GM23338 (cell line): Measurements from ENCODE around the gene RAPGEF4. TPM values are rescaled to one million over a fixed set of nuclear protein-coding genes. Genes with fewer than 3 reads are reported as not detected.

Source experiments
- ATAC-seq: fragments of 200-7000 bp; cut with Tn5 transposase; 3 replicates; pipeline ENCODE4 v1.9.1; 2020
- DNase-seq: peaks from one replicate; pipeline ENCODE4 v3.0.0-alpha.2; 2015; ENCODE audit warnings: low spot score
- H2AFZ ChIP-seq: fragments of 200-600 bp; sonication (generic); 2 replicates; pipeline ENCODE4 v1.8.0; 2016; ENCODE audit warnings: antibody characterized with exemption, mild to moderate bottlenecking, moderate library complexity
- H3F3A ChIP-seq: fragments of 200-600 bp; sonication (generic); replicated peaks from 2 replicates; pipeline ENCODE4 v1.8.0; 2017; ENCODE audit warnings: antibody characterized with exemption, mixed run types, low read depth
- H3K27ac ChIP-seq: fragments of 200-600 bp; sonication (generic); 2 replicates; pipeline ENCODE4 v1.6.1; 2016; ENCODE audit warnings: low read depth
- H3K27me3 ChIP-seq: fragments of 200-600 bp; sonication (generic); 2 replicates; pipeline ENCODE4 v1.8.0; 2016; ENCODE audit warnings: mild to moderate bottlenecking, mixed run types, moderate library complexity; ENCODE audit not compliant: insufficient read depth
- H3K36me3 ChIP-seq: fragments of 200-600 bp; sonication (generic); 2 replicates; pipeline ENCODE4 v1.8.0; 2016; ENCODE audit warnings: mild to moderate bottlenecking; ENCODE audit not compliant: insufficient read depth
- H3K4me1 ChIP-seq: fragments of 200-600 bp; sonication (generic); 2 replicates; pipeline ENCODE4 v1.8.0; 2016; ENCODE audit warnings: mild to moderate bottlenecking, moderate library complexity; ENCODE audit not compliant: insufficient read depth
- H3K4me2 ChIP-seq: fragments of 200-600 bp; sonication (generic); 2 replicates; pipeline ENCODE4 v1.7.1; 2017; ENCODE audit warnings: mixed run types
- H3K4me3 ChIP-seq: fragments of 200-600 bp; sonication (generic); 2 replicates; pipeline ENCODE4 v1.6.1; 2016; ENCODE audit warnings: mixed run types
- H3K79me2 ChIP-seq: fragments of 200-600 bp; sonication (generic); replicated peaks from 2 replicates; pipeline ENCODE4 v1.8.0; 2017; ENCODE audit warnings: mild to moderate bottlenecking; ENCODE audit not compliant: insufficient read depth
- H3K9me2 ChIP-seq: fragments of 200-600 bp; sonication (generic); 2 replicates; pipeline ENCODE4 v1.8.0; 2017; ENCODE audit not compliant: insufficient read depth
- H4K20me1 ChIP-seq: fragments of 200-600 bp; sonication (generic); replicated peaks from 2 replicates; pipeline ENCODE4 v1.8.0; 2017; ENCODE audit warnings: mild to moderate bottlenecking; ENCODE audit not compliant: insufficient read depth
- H3K27ac Mint-ChIP-seq: 2 replicates; pipeline ENCODE4 v1.8.0; 2020; ENCODE audit warnings: inconsistent platforms, mild to moderate bottlenecking, moderate library complexity, mixed read lengths
- H3K27me3 Mint-ChIP-seq: 3 replicates; pipeline ENCODE4 v1.8.0; 2022; ENCODE audit warnings: low read depth, mild to moderate bottlenecking, moderate library complexity, mixed read lengths, inconsistent platforms; ENCODE audit not compliant: insufficient read depth, poor library complexity
- H3K36me3 Mint-ChIP-seq: 3 replicates; pipeline ENCODE4 v1.8.0; 2021; ENCODE audit warnings: low read depth, mild to moderate bottlenecking, inconsistent platforms, moderate library complexity, mixed read lengths
- H3K4me1 Mint-ChIP-seq: 3 replicates; pipeline ENCODE4 v1.8.0; 2020; ENCODE audit warnings: mild to moderate bottlenecking, inconsistent platforms, mixed read lengths
- H3K4me3 Mint-ChIP-seq: 3 replicates; pipeline ENCODE4 v1.8.0; 2021; ENCODE audit warnings: moderate library complexity, mild to moderate bottlenecking, inconsistent platforms, mixed read lengths
- H3K9me3 Mint-ChIP-seq: 3 replicates; pipeline ENCODE4 v1.8.0; 2020; ENCODE audit warnings: moderate library complexity, mild to moderate bottlenecking, inconsistent platforms, mixed read lengths
- CREB1 ChIP-seq: fragments of 250-450 bp; sonication (Bioruptor Pico); IDR thresholded peaks from 2 replicates; pipeline ENCODE4 v1.5.0; 2020; ENCODE audit warnings: low read depth, mild to moderate bottlenecking, moderate library complexity
- EZH2 ChIP-seq: fragments of 200-600 bp; sonication (generic); IDR thresholded peaks from one replicate; pipeline ENCODE4 v1.8.0; 2017; ENCODE audit warnings: antibody characterized with exemption, mild to moderate bottlenecking, low read depth; ENCODE audit not compliant: unreplicated experiment
- EZH2phosphoT487 ChIP-seq: fragments of 200-600 bp; sonication (generic); IDR thresholded peaks from one replicate; pipeline ENCODE4 v1.8.1; 2018; ENCODE audit warnings: antibody characterized with exemption; ENCODE audit not compliant: unreplicated experiment
- JUNB ChIP-seq: IDR thresholded peaks from one replicate; pipeline ENCODE4 v1.6.1; 2016; ENCODE audit warnings: antibody characterized with exemption; ENCODE audit not compliant: unreplicated experiment
- NANOG ChIP-seq: IDR thresholded peaks from 2 replicates; pipeline ENCODE4 v1.6.1; 2016; ENCODE audit warnings: antibody characterized with exemption, borderline replicate concordance
- POLR2AphosphoS5 ChIP-seq: IDR thresholded peaks from 2 replicates; pipeline ENCODE4 v1.6.1; 2016; ENCODE audit warnings: antibody characterized with exemption, low read depth
- ZNF114 ChIP-seq: fragments of 250-450 bp; sonication (Bioruptor Pico); IDR thresholded peaks from 2 replicates; pipeline ENCODE4 v1.5.0; 2020; ENCODE audit warnings: mild to moderate bottlenecking, moderate library complexity
- ZNF331 ChIP-seq: fragments of 250-450 bp; sonication (Bioruptor Pico); IDR thresholded peaks from 2 replicates; pipeline ENCODE4 v1.5.0; 2020; ENCODE audit warnings: low read depth, mild to moderate bottlenecking, moderate library complexity
- polyA plus RNA-seq: library from polyadenylated mRNA; unstranded; fragments of >200 nt; fragmentation: Nextera tagmentation; extraction: Ambion mirVana; gene quantifications from 2 replicates; pipeline ENCODE4 v1.2.1, GENCODE V29; 2016
- total RNA-seq: library from RNA; depleted of rRNA; stranded (reverse); fragments of >200 nt; shearing (Covaris generic); gene quantifications from 2 replicates; pipeline ENCODE4 v1.2.3, GENCODE V29; 2014
- TF ChIP-seq, protein P1 (sequence below), 2 experiments: fragments of 200-600 bp in 1 of 2; sonication (generic) in 1 of 2; conservative IDR thresholded peaks; 2 replicates each; pipeline versions ENCODE4 v1.5.1 to v1.6.1; 2016 to 2017; ENCODE audit warnings: antibody characterized with exemption in 2 of 2, low read depth in 2 of 2, mild to moderate bottlenecking in 2 of 2, moderate library complexity in 1 of 2
- TF ChIP-seq, protein P2 (sequence below): IDR thresholded peaks from one replicate; pipeline ENCODE4 v1.6.1; 2018; ENCODE audit warnings: antibody characterized with exemption; ENCODE audit not compliant: unreplicated experiment
- TF ChIP-seq, protein P3 (sequence below): IDR thresholded peaks from 2 replicates; pipeline ENCODE4 v1.6.1; 2016; ENCODE audit warnings: antibody characterized with exemption

RAPGEF4 gene
- total and polyA plus RNA-seq, 2 experiments from 2014 or later: 1.7 to 4.7 TPM

DNA sequence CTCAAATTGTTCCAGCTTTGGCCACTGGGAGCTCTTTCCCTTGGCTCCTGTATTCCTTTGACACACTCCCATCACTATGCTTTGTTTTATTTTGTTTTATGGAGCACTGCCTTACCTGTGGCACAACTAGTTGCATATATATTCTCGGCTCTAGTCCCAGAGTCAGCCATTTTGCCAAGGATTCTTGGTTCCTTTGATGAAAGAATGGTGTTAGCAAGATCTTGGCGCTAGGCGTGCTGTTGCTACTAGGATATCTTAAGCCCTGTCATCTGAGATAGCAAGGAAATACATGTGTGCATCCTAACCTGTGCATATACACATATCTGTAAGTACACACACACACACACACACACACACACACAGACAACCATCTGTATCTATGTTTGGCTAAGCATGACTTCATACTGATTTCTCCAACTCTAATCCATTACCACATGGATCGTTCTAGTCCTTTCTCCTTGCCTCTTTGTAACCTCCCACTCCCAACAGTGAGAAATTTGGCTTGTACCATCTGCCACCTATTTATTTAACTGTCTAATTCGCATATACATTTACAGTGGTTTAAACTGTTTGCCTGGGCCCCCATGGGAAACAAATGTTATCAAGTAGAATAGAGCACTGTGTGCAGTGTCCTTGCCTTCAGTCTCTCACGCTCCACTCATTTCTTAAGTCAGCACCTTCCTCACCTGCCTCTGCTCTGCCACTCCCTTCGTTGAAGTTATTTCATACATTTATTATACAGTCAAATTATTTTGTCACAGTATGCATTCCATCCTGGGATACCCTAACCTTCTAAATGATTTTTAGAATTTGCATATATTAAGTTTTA lies 202.5 kb downstream of the RAPGEF4 start:
- DNase-seq (no peak), ATAC-seq (no peak)
- Mint-ChIP-seq H3K27ac (no peak overlapping the region), H3K36me3 (no peaks in the 10 kb centered on the region), H3K27me3 (no peaks in the 10 kb centered on the region), H3K9me3 (no peaks in the 10 kb centered on the region), H3K4me1 (no peaks in the 10 kb centered on the region), H3K4me3 (no peak overlapping the region)
- no peak overlapping the region for H3K4me3 ChIP-seq
- no peaks in the 10 kb centered on the region for H4K20me1 ChIP-seq
- H2AFZ ChIP-seq: no peak overlapping the region
- H3K27me3 ChIP-seq: no peaks in the 10 kb centered on the region
- H3K79me2 ChIP-seq: no peaks in the 10 kb centered on the region
- no peak for TF ChIP-seq CREB1 (CRISPR knock-in tag)
- no peak for TF ChIP-seq EZH2
- no peak overlapping the region for H3K4me2 ChIP-seq
- no peak overlapping the region for H3K27ac ChIP-seq
- H3K9me2 ChIP-seq: no peaks in the 10 kb centered on the region
- H3K4me1 ChIP-seq: no peaks in the 10 kb centered on the region
- H3F3A ChIP-seq: no peaks in the 10 kb centered on the region
- no peaks in the 10 kb centered on the region for H3K36me3 ChIP-seq

DNA sequence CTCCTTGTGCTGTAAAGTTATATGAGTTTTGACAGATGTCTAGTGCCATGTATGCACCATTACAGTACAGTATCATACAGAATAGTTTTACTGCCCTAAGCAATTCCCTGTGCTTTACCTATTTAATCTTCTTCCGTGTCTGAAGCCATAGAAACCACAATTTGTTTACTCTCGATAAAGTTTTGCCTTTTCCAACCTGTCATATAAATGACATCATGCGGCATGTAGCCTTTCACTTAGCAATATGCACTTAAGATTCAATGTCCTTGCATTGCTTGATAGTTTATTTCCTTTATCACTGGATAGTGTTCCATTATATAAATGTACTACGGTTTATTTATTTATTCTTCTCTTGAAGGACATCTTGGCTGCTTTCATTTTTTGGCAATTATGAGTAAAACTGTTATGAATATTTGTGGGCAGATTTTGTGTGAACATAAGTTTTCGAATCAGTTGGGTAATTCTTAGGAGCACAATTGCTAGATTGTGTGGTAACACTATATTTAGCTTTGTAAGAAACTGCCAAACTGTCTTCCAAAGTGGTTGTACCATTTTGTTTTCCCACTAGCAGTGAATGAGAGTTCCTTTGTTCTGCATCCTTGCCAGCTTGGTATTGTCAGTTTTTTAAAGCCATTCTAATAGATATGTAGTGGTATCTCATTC lies 203.2 kb downstream of the RAPGEF4 start:
- Histone ChIP-seq H3K9me2 (no peaks in the 10 kb centered on the region), H3K27me3 (no peaks in the 10 kb centered on the region), H3K36me3 (no peaks in the 10 kb centered on the region), H4K20me1 (no peaks in the 10 kb centered on the region), H3F3A (no peaks in the 10 kb centered on the region), H2AFZ (no peak overlapping the region), H3K27ac (no peak overlapping the region), H3K4me2 (no peak overlapping the region), H3K4me3 (no peak overlapping the region), H3K4me1 (0 out of 2 replicates have a peak, but pooled peaks cover 3% of the 10 kb centered on the region), H3K79me2 (no peaks in the 10 kb centered on the region)
- Mint-ChIP-seq H3K36me3 (no peaks in the 10 kb centered on the region), H3K27ac (no peak overlapping the region), H3K9me3 (no peaks in the 10 kb centered on the region), H3K27me3 (no peaks in the 10 kb centered on the region), H3K4me1 (peaks cover 4% of the 10 kb centered on the region; the same call in 1 of the 3 replicates), H3K4me3 (no peak overlapping the region)
- ATAC-seq (no peak), DNase-seq (no peak)
- TF ChIP-seq POLR2AphosphoS5: no peak

DNA sequence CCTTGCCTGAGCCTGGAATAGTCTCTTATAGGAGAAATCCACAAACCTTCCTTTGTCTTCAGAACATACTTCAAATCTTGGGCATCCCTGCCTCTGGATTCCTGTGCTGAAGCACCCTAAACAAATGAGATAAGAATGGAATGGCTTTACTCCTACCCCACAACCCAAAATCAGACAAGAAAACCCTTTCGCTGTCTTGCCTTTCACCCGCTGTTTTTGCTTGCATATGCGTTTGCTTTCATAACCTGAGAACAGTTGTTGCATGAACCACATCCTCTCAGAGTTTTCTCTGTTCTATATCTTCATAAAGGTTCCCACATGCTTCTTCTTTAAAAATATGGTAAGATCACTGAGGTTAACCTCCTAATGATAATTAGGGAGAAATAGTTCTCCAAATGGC lies 207.9 kb downstream of the RAPGEF4 start:
- Mint-ChIP-seq H3K4me1 (peaks cover 24% of the 10 kb centered on the region), H3K27me3 (no peaks in the 10 kb centered on the region), H3K36me3 (no peaks in the 10 kb centered on the region), H3K4me3 (no peak overlapping the region), H3K9me3 (no peaks in the 10 kb centered on the region), H3K27ac (no peak overlapping the region)
- Histone ChIP-seq H3K27me3 (no peaks in the 10 kb centered on the region), H3K9me2 (no peaks in the 10 kb centered on the region), H3K27ac (no peak overlapping the region), H3K4me1 (peaks cover 27% of the 10 kb centered on the region), H2AFZ (no peak overlapping the region), H3K4me3 (no peak overlapping the region), H4K20me1 (no peaks in the 10 kb centered on the region), H3K4me2 (no peak overlapping the region), H3K36me3 (no peaks in the 10 kb centered on the region), H3F3A (no peaks in the 10 kb centered on the region), H3K79me2 (no peaks in the 10 kb centered on the region)
- ATAC-seq: no peak
- DNase-seq: no peak
- TF ChIP-seq ZNF331 (CRISPR knock-in tag) (no peak), NANOG (no peak), JUNB (no peak), CREB1 (CRISPR knock-in tag) (no peak), ZNF114 (CRISPR knock-in tag) (no peak), EZH2phosphoT487 (no peak), POLR2AphosphoS5 (no peak), EZH2 (no peak)
- TF ChIP-seq, protein P1, sequence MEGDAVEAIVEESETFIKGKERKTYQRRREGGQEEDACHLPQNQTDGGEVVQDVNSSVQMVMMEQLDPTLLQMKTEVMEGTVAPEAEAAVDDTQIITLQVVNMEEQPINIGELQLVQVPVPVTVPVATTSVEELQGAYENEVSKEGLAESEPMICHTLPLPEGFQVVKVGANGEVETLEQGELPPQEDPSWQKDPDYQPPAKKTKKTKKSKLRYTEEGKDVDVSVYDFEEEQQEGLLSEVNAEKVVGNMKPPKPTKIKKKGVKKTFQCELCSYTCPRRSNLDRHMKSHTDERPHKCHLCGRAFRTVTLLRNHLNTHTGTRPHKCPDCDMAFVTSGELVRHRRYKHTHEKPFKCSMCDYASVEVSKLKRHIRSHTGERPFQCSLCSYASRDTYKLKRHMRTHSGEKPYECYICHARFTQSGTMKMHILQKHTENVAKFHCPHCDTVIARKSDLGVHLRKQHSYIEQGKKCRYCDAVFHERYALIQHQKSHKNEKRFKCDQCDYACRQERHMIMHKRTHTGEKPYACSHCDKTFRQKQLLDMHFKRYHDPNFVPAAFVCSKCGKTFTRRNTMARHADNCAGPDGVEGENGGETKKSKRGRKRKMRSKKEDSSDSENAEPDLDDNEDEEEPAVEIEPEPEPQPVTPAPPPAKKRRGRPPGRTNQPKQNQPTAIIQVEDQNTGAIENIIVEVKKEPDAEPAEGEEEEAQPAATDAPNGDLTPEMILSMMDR (conservative IDR thresholded peaks at IDR 0.05; ENCODE audit: low read depth in 2 of 2): no peak
- TF ChIP-seq, protein P2, sequence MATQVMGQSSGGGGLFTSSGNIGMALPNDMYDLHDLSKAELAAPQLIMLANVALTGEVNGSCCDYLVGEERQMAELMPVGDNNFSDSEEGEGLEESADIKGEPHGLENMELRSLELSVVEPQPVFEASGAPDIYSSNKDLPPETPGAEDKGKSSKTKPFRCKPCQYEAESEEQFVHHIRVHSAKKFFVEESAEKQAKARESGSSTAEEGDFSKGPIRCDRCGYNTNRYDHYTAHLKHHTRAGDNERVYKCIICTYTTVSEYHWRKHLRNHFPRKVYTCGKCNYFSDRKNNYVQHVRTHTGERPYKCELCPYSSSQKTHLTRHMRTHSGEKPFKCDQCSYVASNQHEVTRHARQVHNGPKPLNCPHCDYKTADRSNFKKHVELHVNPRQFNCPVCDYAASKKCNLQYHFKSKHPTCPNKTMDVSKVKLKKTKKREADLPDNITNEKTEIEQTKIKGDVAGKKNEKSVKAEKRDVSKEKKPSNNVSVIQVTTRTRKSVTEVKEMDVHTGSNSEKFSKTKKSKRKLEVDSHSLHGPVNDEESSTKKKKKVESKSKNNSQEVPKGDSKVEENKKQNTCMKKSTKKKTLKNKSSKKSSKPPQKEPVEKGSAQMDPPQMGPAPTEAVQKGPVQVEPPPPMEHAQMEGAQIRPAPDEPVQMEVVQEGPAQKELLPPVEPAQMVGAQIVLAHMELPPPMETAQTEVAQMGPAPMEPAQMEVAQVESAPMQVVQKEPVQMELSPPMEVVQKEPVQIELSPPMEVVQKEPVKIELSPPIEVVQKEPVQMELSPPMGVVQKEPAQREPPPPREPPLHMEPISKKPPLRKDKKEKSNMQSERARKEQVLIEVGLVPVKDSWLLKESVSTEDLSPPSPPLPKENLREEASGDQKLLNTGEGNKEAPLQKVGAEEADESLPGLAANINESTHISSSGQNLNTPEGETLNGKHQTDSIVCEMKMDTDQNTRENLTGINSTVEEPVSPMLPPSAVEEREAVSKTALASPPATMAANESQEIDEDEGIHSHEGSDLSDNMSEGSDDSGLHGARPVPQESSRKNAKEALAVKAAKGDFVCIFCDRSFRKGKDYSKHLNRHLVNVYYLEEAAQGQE: no peak
- TF ChIP-seq, protein P3, sequence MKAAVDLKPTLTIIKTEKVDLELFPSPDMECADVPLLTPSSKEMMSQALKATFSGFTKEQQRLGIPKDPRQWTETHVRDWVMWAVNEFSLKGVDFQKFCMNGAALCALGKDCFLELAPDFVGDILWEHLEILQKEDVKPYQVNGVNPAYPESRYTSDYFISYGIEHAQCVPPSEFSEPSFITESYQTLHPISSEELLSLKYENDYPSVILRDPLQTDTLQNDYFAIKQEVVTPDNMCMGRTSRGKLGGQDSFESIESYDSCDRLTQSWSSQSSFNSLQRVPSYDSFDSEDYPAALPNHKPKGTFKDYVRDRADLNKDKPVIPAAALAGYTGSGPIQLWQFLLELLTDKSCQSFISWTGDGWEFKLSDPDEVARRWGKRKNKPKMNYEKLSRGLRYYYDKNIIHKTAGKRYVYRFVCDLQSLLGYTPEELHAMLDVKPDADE: no peak
